PC-9 (cell line): Measurements from ENCODE around the gene OLFML1. TPM values are rescaled to one million over a fixed set of nuclear protein-coding genes. Genes with fewer than 3 reads are reported as not detected.
A peak's percentile ranks its signal among the peaks of the same experiment; 100 is the strongest.

Experiments used
- BruUV-seq: library from RNA; stranded (reverse); fragments of 400-500 nt; replicated peaks from 2 replicates; lab custom pipeline; 2021; lab: Mats Ljungman, UMichigan
- CTCF ChIA-PET: fragments of 300-600 bp; sonication (Branson Sonifier 250); formaldehyde crosslinking; loops from one replicate; lab custom pipeline; 2022; ENCODE audit warnings: antibody characterized with exemption; lab: Charles Lee
- POLR2A ChIA-PET: fragments of 300-600 bp; sonication (Branson Sonifier 250); formaldehyde crosslinking; loops from one replicate; lab custom pipeline; 2022; ENCODE audit warnings: antibody characterized with exemption; ENCODE audit not compliant: unreplicated experiment; lab: Charles Lee
- DNase-seq, 2 experiments: peaks; one replicate each; pipeline versions ENCODE4 v3.0.0 to v3.0.0-alpha.2; 2015 to 2022; ENCODE audit warnings: mixed read lengths in 1 of 2
- H2AFZ ChIP-seq: fragments of 200-600 bp; sonication (generic); 2 replicates; pipeline ENCODE4 v1.8.1; 2017; ENCODE audit warnings: antibody characterized with exemption
- H3F3A ChIP-seq: fragments of 200-600 bp; sonication (generic); 2 replicates; pipeline ENCODE4 v1.8.1; 2017; ENCODE audit warnings: antibody characterized with exemption, mild to moderate bottlenecking, low read depth; ENCODE audit not compliant: insufficient read depth
- H3K27ac ChIP-seq: fragments of 200-600 bp; sonication (generic); 2 replicates; pipeline ENCODE4 v1.6.1; 2016; ENCODE audit warnings: mixed run types
- H3K27me3 ChIP-seq: fragments of 200-600 bp; sonication (generic); 2 replicates; pipeline ENCODE4 v1.6.1; 2016; ENCODE audit warnings: low read depth, mixed run types; ENCODE audit not compliant: insufficient read depth
- H3K36me3 ChIP-seq: fragments of 200-600 bp; sonication (generic); 2 replicates; pipeline ENCODE4 v1.6.1; 2016; ENCODE audit warnings: low read depth, mixed run types
- H3K4me1 ChIP-seq: fragments of 200-600 bp; sonication (generic); replicated peaks from 2 replicates; pipeline ENCODE4 v1.6.1; 2016; ENCODE audit warnings: mixed run types; ENCODE audit not compliant: insufficient read depth
- H3K4me2 ChIP-seq: fragments of 200-600 bp; sonication (generic); 2 replicates; pipeline ENCODE4 v1.6.1; 2017; ENCODE audit warnings: mixed run types
- H3K4me3 ChIP-seq: fragments of 200-600 bp; sonication (generic); 2 replicates; pipeline ENCODE4 v1.6.1; 2016; ENCODE audit warnings: mixed run types
- H3K79me2 ChIP-seq: fragments of 200-600 bp; sonication (generic); 2 replicates; pipeline ENCODE4 v1.6.1; 2017; ENCODE audit warnings: low read depth, mixed run types
- H3K9me2 ChIP-seq: fragments of 200-600 bp; sonication (generic); 2 replicates; pipeline ENCODE4 v1.8.1; 2017; ENCODE audit warnings: mild to moderate bottlenecking; ENCODE audit not compliant: insufficient read depth
- H3K9me3 ChIP-seq: fragments of 200-600 bp; sonication (generic); 2 replicates; pipeline ENCODE4 v1.8.1; 2016; ENCODE audit warnings: low read depth; ENCODE audit not compliant: insufficient read depth
- H4K20me1 ChIP-seq: fragments of 200-600 bp; sonication (generic); 2 replicates; pipeline ENCODE4 v1.8.1; 2017; ENCODE audit not compliant: insufficient read depth
- EZH2 ChIP-seq: fragments of 200-600 bp; sonication (generic); IDR thresholded peaks from 2 replicates; pipeline ENCODE4 v1.8.0; 2017; ENCODE audit warnings: antibody characterized with exemption, low read depth
- intact Hi-C: fragments of 100-400 bp; cut with micrococcal nuclease; formaldehyde crosslinking; loops from one replicate; pipeline ENCODE4 v1.10.0; 2022; ENCODE audit not compliant: unreplicated experiment
- total RNA-seq: library from RNA; stranded (reverse); gene quantifications from 2 replicates; pipeline ENCODE4 v1.2.3, GENCODE V29; 2021
- TF ChIP-seq, protein P1 (sequence below): fragments of 200-600 bp; sonication (generic); conservative IDR thresholded peaks from 2 replicates; pipeline ENCODE4 v1.6.1; 2017; ENCODE audit warnings: mixed run types, antibody characterized with exemption, mild to moderate bottlenecking, moderate library complexity

The OLFML1 gene
- total RNA-seq, 1 experiment from 2014 or later = not detected

DNA sequence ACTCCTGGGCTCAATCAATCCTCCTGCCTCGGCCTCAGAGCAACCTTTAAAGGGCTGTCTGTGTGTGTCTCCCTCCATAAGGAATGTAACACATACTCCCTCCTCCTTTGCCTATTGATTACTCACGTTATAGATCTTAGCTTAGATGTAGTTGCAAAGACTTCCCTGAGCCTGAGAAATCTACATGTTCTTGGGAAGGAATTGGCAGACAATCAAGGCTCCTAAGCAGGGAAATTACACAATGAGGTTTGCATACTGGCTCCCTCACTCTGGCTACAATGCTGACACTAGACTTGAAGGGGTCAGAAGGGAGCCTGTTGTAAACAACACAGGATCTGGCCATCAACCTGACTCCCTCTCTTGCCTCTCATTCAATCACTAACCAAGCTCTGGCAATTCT, 5.2 kb upstream of the OLFML1 start:
- no peaks in the 10 kb centered on the region for H3K27me3 ChIP-seq
- no TSS peak for BruUV-seq
- POLR2A ChIA-PET = no interaction called here
- intact Hi-C loops = no loop called here
- H3K79me2 ChIP-seq = no peaks in the 10 kb centered on the region
- no peak overlapping the region for H3K27ac ChIP-seq
- H3K9me2 ChIP-seq = no peaks in the 10 kb centered on the region
- H3K9me3 ChIP-seq = no peaks in the 10 kb centered on the region
- H3K36me3 ChIP-seq = no peaks in the 10 kb centered on the region
- H4K20me1 ChIP-seq = no peaks in the 10 kb centered on the region
- no peak overlapping the region for H2AFZ ChIP-seq
- no peaks in the 10 kb centered on the region; the same call in 1 of the 2 replicates for H3K4me1 ChIP-seq
- no peak for TF ChIP-seq EZH2
- TF ChIP-seq, protein P1, sequence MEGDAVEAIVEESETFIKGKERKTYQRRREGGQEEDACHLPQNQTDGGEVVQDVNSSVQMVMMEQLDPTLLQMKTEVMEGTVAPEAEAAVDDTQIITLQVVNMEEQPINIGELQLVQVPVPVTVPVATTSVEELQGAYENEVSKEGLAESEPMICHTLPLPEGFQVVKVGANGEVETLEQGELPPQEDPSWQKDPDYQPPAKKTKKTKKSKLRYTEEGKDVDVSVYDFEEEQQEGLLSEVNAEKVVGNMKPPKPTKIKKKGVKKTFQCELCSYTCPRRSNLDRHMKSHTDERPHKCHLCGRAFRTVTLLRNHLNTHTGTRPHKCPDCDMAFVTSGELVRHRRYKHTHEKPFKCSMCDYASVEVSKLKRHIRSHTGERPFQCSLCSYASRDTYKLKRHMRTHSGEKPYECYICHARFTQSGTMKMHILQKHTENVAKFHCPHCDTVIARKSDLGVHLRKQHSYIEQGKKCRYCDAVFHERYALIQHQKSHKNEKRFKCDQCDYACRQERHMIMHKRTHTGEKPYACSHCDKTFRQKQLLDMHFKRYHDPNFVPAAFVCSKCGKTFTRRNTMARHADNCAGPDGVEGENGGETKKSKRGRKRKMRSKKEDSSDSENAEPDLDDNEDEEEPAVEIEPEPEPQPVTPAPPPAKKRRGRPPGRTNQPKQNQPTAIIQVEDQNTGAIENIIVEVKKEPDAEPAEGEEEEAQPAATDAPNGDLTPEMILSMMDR = no peak
- H3K4me3 ChIP-seq = no peak overlapping the region
- DNase-seq = no peak
- no peak overlapping the region for H3K4me2 ChIP-seq
- CTCF ChIA-PET = no interaction called here
- H3F3A ChIP-seq = no peaks in the 10 kb centered on the region

DNA sequence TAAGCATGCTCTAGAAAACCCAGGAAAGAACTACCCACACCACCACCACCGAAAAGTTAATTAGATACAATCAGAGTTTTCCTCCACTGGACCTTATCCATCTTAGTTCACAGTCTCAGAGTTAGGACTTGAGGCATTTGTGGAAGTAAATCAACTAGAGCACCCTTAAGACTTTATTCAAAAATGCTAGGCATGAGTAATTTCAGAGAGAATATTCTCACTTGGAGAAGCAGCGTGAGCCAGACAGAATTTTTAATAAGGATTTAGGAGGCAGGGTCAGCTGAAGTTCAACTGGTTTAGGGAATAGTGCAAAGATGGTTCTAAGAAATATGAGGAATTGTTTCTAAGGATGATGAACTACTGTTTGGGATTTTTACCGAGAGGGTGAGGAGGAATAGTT, 1.2 kb upstream of the OLFML1 start:
- intact Hi-C loops = no loop called here
- CTCF ChIA-PET = no interaction called here
- no peaks in the 10 kb centered on the region for H3K27me3 ChIP-seq
- H3K4me1 ChIP-seq = no peaks in the 10 kb centered on the region; the same call in 1 of the 2 replicates
- no peak overlapping the region for H3K4me3 ChIP-seq
- DNase-seq = no peak
- TF ChIP-seq EZH2 = no peak
- TF ChIP-seq, protein P1 = no peak
- no peaks in the 10 kb centered on the region for H3K79me2 ChIP-seq
- H3K9me2 ChIP-seq = no peaks in the 10 kb centered on the region
- H4K20me1 ChIP-seq = no peaks in the 10 kb centered on the region
- H3K4me2 ChIP-seq = no peak overlapping the region
- no peak overlapping the region for H2AFZ ChIP-seq
- no peaks in the 10 kb centered on the region for H3K9me3 ChIP-seq
- no peaks in the 10 kb centered on the region for H3F3A ChIP-seq
- no peaks in the 10 kb centered on the region for H3K36me3 ChIP-seq
- no TSS peak for BruUV-seq
- POLR2A ChIA-PET = no interaction called here
- no peak overlapping the region for H3K27ac ChIP-seq

DNA sequence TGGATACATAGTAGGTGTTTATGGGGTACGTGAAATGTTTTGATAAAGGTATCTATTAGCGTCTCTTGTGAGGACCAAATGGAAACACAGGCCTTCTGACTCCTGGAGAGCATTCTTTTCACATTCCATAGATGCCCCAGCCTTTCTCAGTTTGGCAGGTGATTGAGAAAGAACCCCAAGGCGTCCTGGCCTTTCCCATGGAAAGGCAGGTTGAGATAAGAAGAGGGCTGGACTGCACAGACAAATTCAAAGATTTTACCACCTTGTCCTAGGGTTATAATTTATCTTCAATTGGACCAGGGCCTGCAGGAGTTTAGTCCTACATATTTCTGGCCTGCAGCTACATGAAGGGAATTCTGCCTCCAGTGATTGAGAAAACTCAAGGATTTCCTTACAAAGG, 661 bp upstream of the OLFML1 start:
- no peaks in the 10 kb centered on the region for H3K36me3 ChIP-seq
- H3K4me3 ChIP-seq = no peak overlapping the region
- no peak overlapping the region for H3K27ac ChIP-seq
- DNase-seq = peak in 1 of 2 experiments; percentile 59
- H3K4me1 ChIP-seq = no peaks in the 10 kb centered on the region; the same call in 1 of the 2 replicates
- TF ChIP-seq EZH2 = no peak
- TF ChIP-seq, protein P1 = no peak
- no peaks in the 10 kb centered on the region for H3K9me2 ChIP-seq
- no peaks in the 10 kb centered on the region for H3K9me3 ChIP-seq
- H2AFZ ChIP-seq = no peak overlapping the region
- H3K4me2 ChIP-seq = no peak overlapping the region
- POLR2A ChIA-PET = no interaction called here
- BruUV-seq = no TSS peak
- no peaks in the 10 kb centered on the region for H3F3A ChIP-seq
- CTCF ChIA-PET = no interaction called here
- H3K27me3 ChIP-seq = no peaks in the 10 kb centered on the region
- no peaks in the 10 kb centered on the region for H4K20me1 ChIP-seq
- intact Hi-C loops = no loop called here
- no peaks in the 10 kb centered on the region for H3K79me2 ChIP-seq
